H1 (cell line): ENCODE data around the gene KRTAP5-4. TPM values are rescaled to one million over a fixed set of nuclear protein-coding genes. Genes with fewer than 3 reads are reported as not detected.

Experiments
- CTCF ChIA-PET: fragments of 300-600 bp; sonication (Branson Sonifier 250); formaldehyde crosslinking; loops from one replicate; lab custom pipeline; 2021; ENCODE audit not compliant: partially characterized antibody; lab: Charles Lee
- POLR2A ChIA-PET: fragments of 300-600 bp; sonication (Branson Sonifier 250); formaldehyde crosslinking; loops from one replicate; lab custom pipeline; 2021; ENCODE audit warnings: inconsistent platforms; ENCODE audit not compliant: partially characterized antibody; lab: Charles Lee
- DNase-seq, 2 experiments: peaks; one replicate each; pipeline versions ENCODE4 v3.0.0 to v3.0.0-alpha.2; 2010 to 2022; ENCODE audit warnings: low spot score in 2 of 2, low read depth in 1 of 2, mixed read lengths in 1 of 2
- FAIRE-seq: peaks from 2 replicates; lab custom pipeline; 2011; peaks lifted over from hg19 to GRCh38; lab: Jason Lieb, UNC
- H2AFZ ChIP-seq: 2 replicates; pipeline ENCODE4 v1.8.1; 2012; ENCODE audit warnings: low read length, inconsistent platforms
- H2AK5ac ChIP-seq: 2 replicates; pipeline ENCODE4 v1.6.1; 2013; ENCODE audit warnings: low read depth, low read length
- H2BK120ac ChIP-seq: replicated peaks from 2 replicates; pipeline ENCODE3; 2013; ENCODE audit warnings: low read depth, low read length, inconsistent platforms
- H2BK12ac ChIP-seq: 2 replicates; pipeline ENCODE4 v1.6.1; 2013; ENCODE audit warnings: low read depth, low read length
- H2BK15ac ChIP-seq: 2 replicates; pipeline ENCODE4 v1.6.1; 2013; ENCODE audit warnings: low read length
- H2BK20ac ChIP-seq: 2 replicates; pipeline ENCODE4 v1.6.1; 2013; ENCODE audit warnings: low read length
- H2BK5ac ChIP-seq: 2 replicates; pipeline ENCODE4 v1.6.1; 2013; ENCODE audit warnings: low read depth, low read length
- H3K14ac ChIP-seq: 2 replicates; pipeline ENCODE4 v1.6.1; 2013; ENCODE audit warnings: inconsistent platforms; ENCODE audit not compliant: insufficient read length
- H3K18ac ChIP-seq: 2 replicates; pipeline ENCODE4 v1.6.1; 2013; ENCODE audit warnings: low read length; ENCODE audit errors: extremely low read depth
- H3K23ac ChIP-seq: 2 replicates; pipeline ENCODE4 v1.6.1; 2013; ENCODE audit warnings: inconsistent platforms; ENCODE audit not compliant: insufficient read length
- H3K23me2 ChIP-seq: 2 replicates; pipeline ENCODE4 v1.6.1; 2013; ENCODE audit warnings: low read depth, low read length
- H3K27ac ChIP-seq: 2 replicates; pipeline ENCODE4 v1.6.1; 2011; ENCODE audit warnings: low read depth, low read length, inconsistent platforms
- H3K27me3 ChIP-seq, 4 experiments: replicated peaks in 1 of 4; 1 replicate in 1 of 4; 2 replicates in 3 of 4; pipeline versions ENCODE4 v1.6.1 to v1.8.1; 2011 to 2013; ENCODE audit warnings: low read length in 3 of 4, mild to moderate bottlenecking in 3 of 4, inconsistent platforms in 2 of 4, mixed read lengths in 2 of 4, moderate library complexity in 1 of 4; ENCODE audit not compliant: control insufficient read depth in 3 of 4, insufficient read depth in 3 of 4; ENCODE audit errors: extremely low read depth in 1 of 4
- H3K36me3 ChIP-seq, 4 experiments: 2 replicates each; pipeline versions ENCODE4 v1.6.1 to v1.8.1; 2011 to 2013; ENCODE audit warnings: mild to moderate bottlenecking in 4 of 4, low read length in 3 of 4, moderate library complexity in 2 of 4, control low read depth in 1 of 4, inconsistent platforms in 1 of 4; ENCODE audit not compliant: insufficient read depth in 4 of 4, control insufficient read depth in 2 of 4
- H3K4ac ChIP-seq: replicated peaks from 2 replicates; pipeline ENCODE3; 2013; ENCODE audit warnings: low read length, low read depth, mixed read lengths, inconsistent platforms; ENCODE audit not compliant: insufficient read length
- H3K4me1 ChIP-seq, 4 experiments: replicated peaks in 1 of 4; 1 replicate in 1 of 4; 2 replicates in 3 of 4; pipeline versions ENCODE4 v1.6.1 to v1.8.1; 2011 to 2013; ENCODE audit warnings: low read length in 3 of 4, inconsistent platforms in 2 of 4, mixed read lengths in 1 of 4; ENCODE audit not compliant: insufficient read depth in 4 of 4, control insufficient read depth in 3 of 4
- H3K4me2 ChIP-seq, 2 experiments: 2 replicates each; pipeline versions ENCODE4 v1.6.1 to v1.8.1; 2011 to 2013; ENCODE audit warnings: low read depth in 2 of 2, low read length in 2 of 2, control low read depth in 1 of 2, inconsistent platforms in 1 of 2, mild to moderate bottlenecking in 1 of 2; ENCODE audit not compliant: insufficient read depth in 1 of 2
- H3K4me3 ChIP-seq, 4 experiments: fragments of 200-600, 300-600 bp in 1 of 4; sonication (generic), shearing (Covaris generic), sonication (Bioruptor Twin) in 1 of 4; 2 replicates each; pipeline versions ENCODE4 v1.5.1 to v1.8.1; 2011 to 2016; ENCODE audit warnings: low read length in 4 of 4, low read depth in 3 of 4, control low read depth in 2 of 4, inconsistent platforms in 2 of 4, mild to moderate bottlenecking in 2 of 4, mixed read lengths in 1 of 4, moderate library complexity in 1 of 4; ENCODE audit not compliant: insufficient read depth in 2 of 4; ENCODE audit errors: extremely low read depth in 1 of 4
- H3K56ac ChIP-seq: replicated peaks from 2 replicates; pipeline ENCODE3; 2013; ENCODE audit warnings: low read depth, mild to moderate bottlenecking, mixed read lengths, low read length, inconsistent platforms; ENCODE audit not compliant: insufficient read length
- H3K79me1 ChIP-seq: 2 replicates; pipeline ENCODE4 v1.6.1; 2013; ENCODE audit warnings: low read depth, low read length, control low read depth
- H3K79me2 ChIP-seq, 2 experiments: 2 replicates each; pipeline versions ENCODE4 v1.6.1 to v1.8.1; 2012 to 2013; ENCODE audit warnings: low read length in 2 of 2, mild to moderate bottlenecking in 2 of 2, inconsistent platforms in 1 of 2; ENCODE audit not compliant: insufficient read depth in 2 of 2, control insufficient read depth in 1 of 2
- H3K9ac ChIP-seq, 4 experiments: replicated peaks in 1 of 4; 1 replicate in 1 of 4; 2 replicates in 3 of 4; pipeline versions ENCODE4 v1.6.1 to v1.8.1; 2011 to 2013; ENCODE audit warnings: low read depth in 3 of 4, low read length in 3 of 4, control low read depth in 2 of 4, mild to moderate bottlenecking in 2 of 4, moderate library complexity in 2 of 4, inconsistent platforms in 1 of 4; ENCODE audit errors: extremely low read depth in 1 of 4
- H3K9me3 ChIP-seq, 2 experiments: 2 replicates each; pipeline versions ENCODE4 v1.6.1 to v1.8.1; 2012 to 2013; ENCODE audit warnings: mild to moderate bottlenecking in 2 of 2, moderate library complexity in 2 of 2, control low read depth in 1 of 2, inconsistent platforms in 1 of 2, low read depth in 1 of 2, low read length in 1 of 2, mixed read lengths in 1 of 2; ENCODE audit not compliant: insufficient read depth in 2 of 2
- H4K20me1 ChIP-seq, 2 experiments: replicated peaks in 1 of 2; 2 replicates each; pipeline versions ENCODE3 to v1.8.1; 2011 to 2013; ENCODE audit warnings: inconsistent platforms in 2 of 2, low read length in 2 of 2, mild to moderate bottlenecking in 1 of 2; ENCODE audit not compliant: insufficient read depth in 2 of 2, control insufficient read depth in 1 of 2
- H4K5ac ChIP-seq: 2 replicates; pipeline ENCODE4 v1.6.1; 2013; ENCODE audit warnings: low read length, low read depth, mixed read lengths, inconsistent platforms; ENCODE audit not compliant: insufficient read length
- H4K8ac ChIP-seq: 2 replicates; pipeline ENCODE4 v1.8.0; 2013; ENCODE audit warnings: mild to moderate bottlenecking, moderate library complexity, low read length, inconsistent platforms; ENCODE audit not compliant: insufficient read depth; ENCODE audit errors: extremely low read depth
- H4K91ac ChIP-seq: replicated peaks from 2 replicates; pipeline ENCODE3; 2013; ENCODE audit warnings: low read length, mixed read lengths, inconsistent platforms; ENCODE audit not compliant: insufficient read length
- NRF1 ChIP-seq: IDR thresholded peaks from 2 replicates; pipeline ENCODE4 v1.6.1; 2011; ENCODE audit warnings: mild to moderate bottlenecking, low read depth, low read length, improper control_type of control experiment
- RAD21 ChIP-seq, 2 experiments: IDR thresholded peaks in 1 of 2; conservative IDR thresholded peaks in 1 of 2; 2 replicates each; pipeline ENCODE4 v1.6.1; 2011; ENCODE audit warnings: low read depth in 2 of 2, low read length in 2 of 2, improper control_type of control experiment in 1 of 2, inconsistent platforms in 1 of 2, mild to moderate bottlenecking in 1 of 2, moderate library complexity in 1 of 2
- WGBS, 2 experiments: shearing (Covaris generic) in 1 of 2; methylation state at CpG; one replicate each; pipeline versions ENCODE4 v1.1.6 to v1.1.7; 2013 to 2015; ENCODE audit warnings: low lambda C conversion rate in 2 of 2, mixed read lengths in 2 of 2, inconsistent platforms in 1 of 2, low coverage in 1 of 2, missing lambda C conversion rate in 1 of 2; ENCODE audit not compliant: insufficient replicate concordance in 2 of 2, insufficient coverage in 1 of 2, insufficient read length in 1 of 2; ENCODE audit errors: extremely low coverage in 1 of 2, missing lambda C conversion rate in 1 of 2; 5-methylcytosine and 5-hydroxymethylcytosine counted together
- polyA plus RNA-seq, 7 experiments: library from polyadenylated mRNA; depleted of rRNA in 3 of 7; stranded (reverse) in 5 of 7; unstranded in 2 of 7; fragments of >200 nt in 5 of 7; fragments of 200-250 nt in 2 of 7; gene quantifications; 1 replicate in 5 of 7; 2 replicates in 1 of 7; 4 replicates in 1 of 7; pipeline versions ENCODE4 v1.2.1 to v1.2.3, GENCODE V29; 2011 to 2013; ENCODE audit warnings: missing spikeins in 2 of 7, mixed read lengths in 2 of 7
- total RNA-seq: library from RNA; stranded (reverse); fragmentation: NEBNext Ultra II Directional; extraction: Animal tissue kit (Norgen Biotek cat#: 25700); gene quantifications from 2 replicates; pipeline ENCODE4 v1.2.1, GENCODE V29; 2021

The KRTAP5-4 gene
- total and polyA plus RNA-seq, 2 of the 8 experiments (the other 6 are each of a cell fraction or from before 2014, with no cell fraction given), result not detected

- TF ChIP-seq NRF1, result no peak
- no peak for TF ChIP-seq RAD21 (IDR thresholded peaks at IDR 0.05 in 1 of 2, conservative IDR thresholded peaks at IDR 0.05 in 1 of 2; ENCODE audit: low read depth in 2 of 2, low read length in 2 of 2)
- Histone ChIP-seq H3K9ac (no peak overlapping the region), H3K9me3 (no peaks in the 10 kb centered on the region), H2AFZ (no peak overlapping the region), H3K23ac (no peak overlapping the region), H2BK120ac (no peak overlapping the region), H3K4ac (no peak overlapping the region), H4K5ac (no peak overlapping the region), H3K79me1 (no peaks in the 10 kb centered on the region), H2BK20ac (no peak overlapping the region), H3K56ac (no peak overlapping the region), H3K27me3 (peaks cover 0 to 9% (median 6%) of the 10 kb centered on the region in 4 experiments; a peak in 4 of 7 replicates), H2BK5ac (no peak overlapping the region), H4K20me1 (no peaks in the 10 kb centered on the region), H3K36me3 (no peaks in the 10 kb centered on the region), H3K27ac (no peak overlapping the region), H3K4me2 (no peak overlapping the region), H4K8ac (no peak overlapping the region), H3K79me2 (no peaks in the 10 kb centered on the region), H2BK12ac (0 out of 2 replicates have a peak overlapping the region, but pooled peaks have one; percentile 43), H3K14ac (no peak overlapping the region), H3K4me3 (no peak overlapping the region), H3K23me2 (no peaks in the 10 kb centered on the region), H3K4me1 (peaks cover 0 to 6% (median 2%) of the 10 kb centered on the region in 4 experiments; a peak in 3 of 7 replicates), H4K91ac (no peak overlapping the region), H2BK15ac (peak overlapping the region; percentile 61; the same call in 1 of the 2 replicates), H3K18ac (no peak overlapping the region), H2AK5ac (no peak overlapping the region)
- FAIRE-seq, result no peak
- no peak for DNase-seq
- CTCF ChIA-PET, result interaction anchor here (0.7 to 10.1 kb wide), 13 partner anchors 12 to 625 kb away, joined by 3 to 166 read pairs (median 4); partner anchors contain the start of gene SYT8
- WGBS, 2 experiments, result 73% methylated on average over 5 of the region's 5 CpGs; no CpG with 5 or more reads in 1 of the 2 experiments
- POLR2A ChIA-PET, result no interaction called here
These were observed 29.0 kb upstream of the KRTAP5-4 start for GRCh38 chr11:1650918-1651262.
